Right atrium auricular region (tissue), 2 donors: ENCODE results near the gene MYORG. TPM values are rescaled to one million over a fixed set of nuclear protein-coding genes. Genes with fewer than 3 reads are reported as not detected.

Experiments used
- DNase-seq: peaks from one replicate; pipeline ENCODE4 v3.0.0-alpha.2; 2019; ENCODE audit warnings: low spot score
- H3K27ac ChIP-seq, 2 donors: fragments of 200-600 bp; sonication (generic); 1 replicate in 1 of 2; 2 replicates in 1 of 2; pipeline ENCODE4 v1.5.1; 2016 to 2019
- H3K27me3 ChIP-seq, 2 donors: fragments of 200-600 bp; sonication (generic); one replicate each; pipeline versions ENCODE4 v1.5.1 to v1.6.0; 2017 to 2019
- H3K36me3 ChIP-seq: fragments of 200-600 bp; sonication (generic); one replicate; pipeline ENCODE4 v1.5.1; 2016
- H3K4me1 ChIP-seq, 2 donors: fragments of 200-600 bp; sonication (generic); one replicate each; pipeline versions ENCODE4 v1.5.1 to v1.6.0; 2017 to 2019
- H3K4me3 ChIP-seq, 2 donors: fragments of 200-600 bp; sonication (generic); 1 replicate in 1 of 2; 2 replicates in 1 of 2; pipeline ENCODE4 v1.5.1; 2017 to 2019; ENCODE audit warnings: mild to moderate bottlenecking in 1 of 2, moderate library complexity in 1 of 2
- H3K9me3 ChIP-seq, 2 donors: fragments of 200-600 bp; sonication (generic); one replicate each; pipeline ENCODE4 v1.5.1; 2019
- CTCF ChIP-seq, 2 donors: fragments of 200-600 bp; sonication (generic); IDR thresholded peaks; one replicate each; pipeline ENCODE4 v1.5.1; 2019; ENCODE audit warnings: antibody characterized with exemption in 2 of 2
- total RNA-seq, 2 donors: library from RNA; depleted of rRNA; stranded (reverse); fragments of >200 nt; gene quantifications; one replicate each; pipeline ENCODE4 v1.1.0, GENCODE V29; 2016

MYORG gene
- total RNA-seq, 2 donors from 2014 or later = 5.4 to 7.4 TPM

GRCh38 chr9:34347800-34348158 lies 28.9 kb downstream of the MYORG start:
- TF ChIP-seq CTCF (IDR thresholded peaks at IDR 0.05) = no peak
- H3K4me1 ChIP-seq = peaks cover 0 to 31% of the 10 kb centered on the region in 2 donors

GRCh38 chr9:34346873-34347799 lies 29.6 kb downstream of the MYORG start:
- Histone ChIP-seq H3K27ac (no peak overlapping the region), H3K9me3 (no peaks in the 10 kb centered on the region)

More at GRCh38 chr9:34347800-34348158, 28.9 kb downstream of the MYORG start:
- no peaks in the 10 kb centered on the region for H3K9me3 ChIP-seq
- no peak overlapping the region for H3K27ac ChIP-seq
- DNase-seq = no peak
- H3K27me3 ChIP-seq = no peaks in the 10 kb centered on the region
- H3K36me3 ChIP-seq = peaks cover 5% of the 10 kb centered on the region
- no peak overlapping the region for H3K4me3 ChIP-seq

GRCh38 chr9:34343605-34344004 lies 33.1 kb downstream of the MYORG start:
- no peak for TF ChIP-seq CTCF (IDR thresholded peaks at IDR 0.05)
- Histone ChIP-seq H3K9me3 (no peaks in the 10 kb centered on the region), H3K27ac (peak overlapping the region in 1 of 2 donors; percentile 73), H3K27me3 (no peaks in the 10 kb centered on the region), H3K4me3 (no peak overlapping the region), H3K4me1 (peaks cover 0 to 41% of the 10 kb centered on the region in 2 donors), H3K36me3 (peaks cover 40% of the 10 kb centered on the region)
- no peak for DNase-seq

More at GRCh38 chr9:34346873-34347799, 29.6 kb downstream of the MYORG start:
- TF ChIP-seq CTCF (IDR thresholded peaks at IDR 0.05) = no peak
- Histone ChIP-seq H3K36me3 (peaks cover 10% of the 10 kb centered on the region), H3K4me1 (peaks cover 0 to 37% of the 10 kb centered on the region in 2 donors), H3K4me3 (no peak overlapping the region), H3K27me3 (no peaks in the 10 kb centered on the region)
- no peak for DNase-seq

- TF ChIP-seq CTCF (IDR thresholded peaks at IDR 0.05) = no peak
- H3K36me3 ChIP-seq = peaks cover 40% of the 10 kb centered on the region
- H3K4me3 ChIP-seq = no peak overlapping the region
- peak; percentile 90 for DNase-seq
- H3K27me3 ChIP-seq = no peaks in the 10 kb centered on the region
- no peaks in the 10 kb centered on the region for H3K9me3 ChIP-seq
- H3K27ac ChIP-seq = peak overlapping the region in 1 of 2 donors; percentile 73
- peaks cover 0 to 41% of the 10 kb centered on the region in 2 donors for H3K4me1 ChIP-seq
These were observed 33.6 kb downstream of the MYORG start for GRCh38 chr9:34343090-34343489.

GRCh38 chr9:34341659-34342295 lies 34.9 kb downstream of the MYORG start:
- Histone ChIP-seq H3K27me3 (no peaks in the 10 kb centered on the region), H3K36me3 (peaks cover 40% of the 10 kb centered on the region), H3K9me3 (no peaks in the 10 kb centered on the region), H3K27ac (peak overlapping the region in 1 of 2 donors; percentile 73), H3K4me3 (no peak overlapping the region), H3K4me1 (peaks cover 0 to 41% of the 10 kb centered on the region in 2 donors)
- no peak for DNase-seq
- no peak for TF ChIP-seq CTCF (IDR thresholded peaks at IDR 0.05)
